Nephron (organoid): Measurements from ENCODE around the gene PLEKHH3.

Experiments
- H3K27ac Mint-ChIP-seq, 3 experiments: 2 replicates each; pipeline ENCODE4 v1.8.0; 2020; ENCODE audit warnings: mixed read lengths in 3 of 3, mild to moderate bottlenecking in 2 of 3, moderate library complexity in 1 of 3
- H3K27me3 Mint-ChIP-seq: 2 replicates; pipeline ENCODE4 v1.8.0; 2021; ENCODE audit warnings: low read depth, mild to moderate bottlenecking, moderate library complexity, mixed read lengths
- H3K36me3 Mint-ChIP-seq: 2 replicates; pipeline ENCODE4 v1.8.0; 2020; ENCODE audit warnings: low read depth, mixed read lengths
- H3K4me1 Mint-ChIP-seq: 2 replicates; pipeline ENCODE4 v1.8.0; 2020; ENCODE audit warnings: mixed read lengths
- H3K4me3 Mint-ChIP-seq, 3 experiments: 2 replicates each; pipeline ENCODE4 v1.8.0; 2020; ENCODE audit warnings: mild to moderate bottlenecking in 3 of 3, mixed read lengths in 3 of 3, moderate library complexity in 2 of 3
- H3K9me3 Mint-ChIP-seq: 2 replicates; pipeline ENCODE4 v1.8.0; 2020; ENCODE audit warnings: mixed read lengths
- TF ChIP-seq, protein P1 (sequence below), 3 experiments: fragments of 200-600 bp; sonication (generic); IDR thresholded peaks; one replicate each; pipeline ENCODE4 v1.5.0; 2021; ENCODE audit warnings: antibody characterized with exemption in 3 of 3; ENCODE audit not compliant: unreplicated experiment in 3 of 3

Gene PLEKHH3

DNA sequence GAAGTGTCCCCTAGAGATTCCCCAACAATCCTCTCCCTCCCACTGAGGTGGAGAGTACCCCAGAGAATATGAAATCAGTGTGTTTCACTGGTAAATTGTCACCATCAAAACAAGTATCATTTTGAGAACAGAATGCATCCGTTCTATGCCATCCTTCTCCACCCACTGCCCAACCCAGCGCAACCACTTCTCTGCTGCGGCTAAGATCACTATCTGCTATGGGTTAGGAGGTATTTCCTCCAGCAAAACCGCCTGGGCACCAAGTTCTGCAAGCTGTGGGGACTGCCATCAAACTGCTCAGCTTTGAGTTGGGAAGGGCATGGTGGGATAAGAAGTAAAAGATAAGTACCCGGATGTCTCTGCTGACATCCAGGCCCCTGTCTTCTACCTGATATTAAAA, 29.9 kb upstream of the PLEKHH3 start:
- Mint-ChIP-seq H3K36me3 (peaks cover 66% of the 10 kb centered on the region), H3K9me3 (no peaks in the 10 kb centered on the region), H3K4me1 (no peaks in the 10 kb centered on the region), H3K27ac (no peak overlapping the region), H3K27me3 (no peaks in the 10 kb centered on the region), H3K4me3 (no peak overlapping the region)
- TF ChIP-seq, protein P1, sequence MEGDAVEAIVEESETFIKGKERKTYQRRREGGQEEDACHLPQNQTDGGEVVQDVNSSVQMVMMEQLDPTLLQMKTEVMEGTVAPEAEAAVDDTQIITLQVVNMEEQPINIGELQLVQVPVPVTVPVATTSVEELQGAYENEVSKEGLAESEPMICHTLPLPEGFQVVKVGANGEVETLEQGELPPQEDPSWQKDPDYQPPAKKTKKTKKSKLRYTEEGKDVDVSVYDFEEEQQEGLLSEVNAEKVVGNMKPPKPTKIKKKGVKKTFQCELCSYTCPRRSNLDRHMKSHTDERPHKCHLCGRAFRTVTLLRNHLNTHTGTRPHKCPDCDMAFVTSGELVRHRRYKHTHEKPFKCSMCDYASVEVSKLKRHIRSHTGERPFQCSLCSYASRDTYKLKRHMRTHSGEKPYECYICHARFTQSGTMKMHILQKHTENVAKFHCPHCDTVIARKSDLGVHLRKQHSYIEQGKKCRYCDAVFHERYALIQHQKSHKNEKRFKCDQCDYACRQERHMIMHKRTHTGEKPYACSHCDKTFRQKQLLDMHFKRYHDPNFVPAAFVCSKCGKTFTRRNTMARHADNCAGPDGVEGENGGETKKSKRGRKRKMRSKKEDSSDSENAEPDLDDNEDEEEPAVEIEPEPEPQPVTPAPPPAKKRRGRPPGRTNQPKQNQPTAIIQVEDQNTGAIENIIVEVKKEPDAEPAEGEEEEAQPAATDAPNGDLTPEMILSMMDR (IDR thresholded peaks at IDR 0.05; ENCODE audit: unreplicated experiment in 3 of 3), result no peak

DNA sequence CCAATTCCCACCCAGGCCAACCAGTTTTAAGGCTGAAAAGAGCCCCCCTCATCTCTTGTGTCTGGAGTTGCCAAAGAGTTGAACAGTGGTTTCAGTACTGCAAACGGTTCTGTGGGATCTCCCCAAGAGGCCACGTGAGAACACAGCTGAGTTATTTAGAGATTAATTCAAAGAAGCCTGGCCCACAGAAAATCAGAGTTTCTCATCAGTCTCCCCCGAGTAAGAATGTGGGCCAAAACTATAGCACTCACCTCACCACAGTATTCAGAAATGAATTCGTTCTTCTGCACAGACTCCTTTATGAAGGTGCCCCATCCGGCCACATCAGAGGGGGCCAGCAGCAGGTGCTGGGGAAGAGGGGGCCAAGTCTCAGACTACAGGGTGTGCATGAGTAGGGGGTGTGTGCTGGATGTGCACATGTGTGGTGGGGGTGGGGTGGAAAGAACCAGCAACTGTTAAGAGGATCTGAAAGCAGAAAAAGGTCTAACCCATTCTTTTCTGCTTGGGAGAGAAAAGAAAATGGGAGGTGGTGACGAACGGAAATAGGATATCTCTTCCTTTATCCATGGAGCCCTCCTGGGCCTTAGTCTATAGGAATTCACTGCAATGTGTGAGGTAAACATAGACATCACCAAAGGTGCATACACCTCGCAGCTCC, 28.2 kb upstream of the PLEKHH3 start:
- H3K4me1 Mint-ChIP-seq, result peaks cover 13% of the 10 kb centered on the region
- peaks cover 63% of the 10 kb centered on the region for H3K36me3 Mint-ChIP-seq
- no peak overlapping the region for H3K27ac Mint-ChIP-seq
- no peak overlapping the region for H3K4me3 Mint-ChIP-seq
- no peaks in the 10 kb centered on the region for H3K27me3 Mint-ChIP-seq
- TF ChIP-seq, protein P1 (IDR thresholded peaks at IDR 0.05; ENCODE audit: unreplicated experiment in 3 of 3), result no peak
- H3K9me3 Mint-ChIP-seq, result no peaks in the 10 kb centered on the region

DNA sequence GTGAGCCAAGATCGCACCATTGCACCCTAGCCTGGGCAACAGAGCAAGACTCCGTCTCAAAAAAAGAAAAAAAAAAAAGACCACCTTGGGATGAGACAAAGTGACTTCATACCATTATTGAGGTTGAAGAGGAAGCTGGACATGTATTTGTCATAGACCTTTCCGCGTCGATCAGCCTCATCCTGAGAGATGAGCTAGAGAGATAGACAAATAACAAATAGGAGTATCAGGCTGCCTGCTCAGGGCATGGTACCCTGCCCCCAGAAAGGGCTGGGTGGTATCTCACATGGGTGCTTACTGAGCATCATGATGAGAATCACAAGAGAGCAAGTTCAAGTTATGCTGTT, 27.7 kb upstream of the PLEKHH3 start:
- H3K9me3 Mint-ChIP-seq, result no peaks in the 10 kb centered on the region
- TF ChIP-seq, protein P1 (IDR thresholded peaks at IDR 0.05; ENCODE audit: unreplicated experiment in 3 of 3), result no peak
- peaks cover 17% of the 10 kb centered on the region for H3K4me1 Mint-ChIP-seq
- peaks cover 58% of the 10 kb centered on the region for H3K36me3 Mint-ChIP-seq
- no peak overlapping the region for H3K4me3 Mint-ChIP-seq
- H3K27ac Mint-ChIP-seq, result no peak overlapping the region
- H3K27me3 Mint-ChIP-seq, result no peaks in the 10 kb centered on the region

DNA sequence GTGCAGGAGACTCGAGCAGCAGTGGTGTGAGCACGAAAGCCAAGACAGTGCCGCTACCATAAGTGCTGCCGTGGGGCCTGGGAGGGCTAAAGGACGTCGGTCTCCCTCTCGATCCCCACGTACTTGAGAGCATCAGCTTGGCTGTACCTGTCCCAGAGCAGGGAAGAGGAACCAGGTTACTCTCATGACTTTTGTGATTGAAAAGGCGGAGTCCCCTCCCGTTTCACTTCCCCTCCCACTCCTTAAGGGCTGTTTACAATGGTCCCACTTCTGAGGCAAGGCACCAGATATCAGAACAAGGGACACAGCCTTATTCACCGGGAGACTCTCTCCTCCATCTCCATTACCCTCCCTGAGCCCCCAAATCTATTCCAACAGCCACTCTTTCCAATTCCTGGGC, 25.7 kb upstream of the PLEKHH3 start:
- peaks cover 35% of the 10 kb centered on the region for H3K4me1 Mint-ChIP-seq
- no peaks in the 10 kb centered on the region for H3K27me3 Mint-ChIP-seq
- no peak overlapping the region for H3K4me3 Mint-ChIP-seq
- no peak overlapping the region for H3K27ac Mint-ChIP-seq
- TF ChIP-seq, protein P1 (IDR thresholded peaks at IDR 0.05; ENCODE audit: unreplicated experiment in 3 of 3), result no peak
- peaks cover 51% of the 10 kb centered on the region for H3K36me3 Mint-ChIP-seq
- H3K9me3 Mint-ChIP-seq, result no peaks in the 10 kb centered on the region

DNA sequence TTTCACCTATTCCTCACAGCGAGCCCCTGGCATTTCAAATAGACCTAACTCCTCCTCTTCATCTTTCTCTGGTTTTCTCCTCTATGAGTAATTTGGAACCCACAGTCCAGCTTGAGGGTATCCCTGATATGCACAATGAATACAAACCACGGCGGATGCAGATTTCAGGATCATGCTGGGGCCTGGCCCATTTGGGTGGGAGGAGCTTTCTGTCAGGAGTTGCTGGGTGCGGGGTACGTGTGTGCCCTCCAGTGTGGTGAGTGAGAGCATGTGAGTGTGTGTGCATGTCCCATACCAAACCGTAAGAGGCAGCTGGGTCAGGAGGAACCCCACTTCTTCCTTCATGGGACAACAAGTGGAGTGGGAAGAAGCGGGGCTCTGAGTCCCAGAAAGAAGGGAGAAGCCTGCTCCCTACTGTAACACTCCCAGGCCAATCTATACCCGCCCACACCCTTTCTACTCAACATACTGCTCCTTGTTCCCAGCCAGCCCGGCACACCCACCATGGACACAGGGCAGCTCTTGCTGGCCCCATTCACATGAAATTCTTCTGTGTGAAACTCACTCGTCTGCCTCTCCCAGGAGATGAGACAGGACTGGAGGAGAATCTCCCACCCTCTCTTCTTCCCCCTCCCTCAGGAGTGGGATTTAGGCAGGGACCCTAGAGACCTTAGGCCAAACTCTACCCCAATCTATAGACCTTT, 23.9 kb upstream of the PLEKHH3 start:
- peaks cover 35% of the 10 kb centered on the region for H3K4me1 Mint-ChIP-seq
- no peak overlapping the region for H3K4me3 Mint-ChIP-seq
- no peaks in the 10 kb centered on the region for H3K9me3 Mint-ChIP-seq
- TF ChIP-seq, protein P1 (IDR thresholded peaks at IDR 0.05; ENCODE audit: unreplicated experiment in 3 of 3), result no peak
- no peaks in the 10 kb centered on the region for H3K27me3 Mint-ChIP-seq
- H3K36me3 Mint-ChIP-seq, result peaks cover 49% of the 10 kb centered on the region
- peak overlapping the region; percentile 50 to 89 (median 52) for H3K27ac Mint-ChIP-seq

DNA sequence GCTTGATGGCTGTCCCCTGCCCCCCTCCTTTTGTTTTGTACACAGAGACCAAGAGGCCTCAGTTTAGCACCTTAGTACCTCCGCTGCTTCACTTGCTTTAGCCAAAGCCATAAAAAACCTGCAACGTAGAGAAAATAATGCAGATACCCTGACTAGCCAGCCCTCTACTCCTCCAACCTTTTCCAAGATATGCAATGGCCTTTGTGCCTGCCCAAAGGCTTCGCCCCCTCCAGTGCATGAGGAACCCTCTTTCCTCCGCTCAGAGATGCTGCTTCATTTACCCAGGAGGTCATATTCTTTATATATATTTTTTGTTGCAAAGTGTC, 22.6 kb upstream of the PLEKHH3 start:
- H3K27ac Mint-ChIP-seq, result peak overlapping the region; percentile 77 to 92 (median 89)

More for the DNA sequence above, 22.6 kb upstream of the PLEKHH3 start:
- Mint-ChIP-seq H3K4me3 (no peak overlapping the region), H3K36me3 (peaks cover 50% of the 10 kb centered on the region), H3K27me3 (no peaks in the 10 kb centered on the region), H3K9me3 (no peaks in the 10 kb centered on the region), H3K4me1 (peaks cover 35% of the 10 kb centered on the region)
- TF ChIP-seq, protein P1 (IDR thresholded peaks at IDR 0.05; ENCODE audit: unreplicated experiment in 3 of 3), result no peak
